WTC11 (cell line): ENCODE results near the gene TMEM250. TPM values are rescaled to one million over a fixed set of nuclear protein-coding genes. Genes with fewer than 3 reads are reported as not detected.

Experiments
- ATAC-seq: fragments of 200-7000 bp; cut with Tn5 transposase; 2 replicates; pipeline ENCODE4 v1.10.0; 2021; ENCODE audit warnings: mild to moderate bottlenecking, moderate library complexity
- CTCF ChIA-PET: fragments of 300-600 bp; sonication (Branson Sonifier 250); formaldehyde crosslinking; loops from one replicate; lab custom pipeline; 2021; ENCODE audit warnings: antibody characterized with exemption; lab: Charles Lee
- POLR2A ChIA-PET: fragments of 350-600 bp; sonication (Branson Sonifier 250); formaldehyde crosslinking; loops from one replicate; lab custom pipeline; 2021; ENCODE audit warnings: antibody characterized with exemption; lab: Charles Lee
- DNase-seq: peaks from one replicate; pipeline ENCODE4 v3.0.0; 2021; ENCODE audit warnings: low spot score
- H3K27ac Mint-ChIP-seq: 2 replicates; pipeline ENCODE4 v1.8.0; 2021; ENCODE audit warnings: mixed read lengths
- H3K27me3 Mint-ChIP-seq: 2 replicates; pipeline ENCODE4 v1.8.0; 2021; ENCODE audit warnings: low read depth, mild to moderate bottlenecking, moderate library complexity, mixed read lengths
- H3K36me3 Mint-ChIP-seq: 2 replicates; pipeline ENCODE4 v1.8.0; 2021; ENCODE audit warnings: mixed read lengths
- H3K4me1 Mint-ChIP-seq: 2 replicates; pipeline ENCODE4 v1.8.0; 2022; ENCODE audit warnings: mixed read lengths
- H3K4me3 Mint-ChIP-seq: 2 replicates; pipeline ENCODE4 v1.8.0; 2021; ENCODE audit warnings: mild to moderate bottlenecking, moderate library complexity, mixed read lengths
- H3K9me3 Mint-ChIP-seq: 2 replicates; pipeline ENCODE4 v1.8.0; 2021; ENCODE audit warnings: mixed read lengths
- AFF4 ChIP-seq: sonication (generic); formaldehyde crosslinking; IDR thresholded peaks from 2 replicates; pipeline ENCODE4 v1.8.1; 2023; ENCODE audit warnings: mild to moderate bottlenecking, missing genetic modification reagents, borderline replicate concordance
- ATF6 ChIP-seq: sonication (generic); formaldehyde crosslinking; IDR thresholded peaks from 2 replicates; pipeline ENCODE4 v1.8.1; 2023; ENCODE audit warnings: mild to moderate bottlenecking, missing genetic modification reagents
- GTF2I ChIP-seq: fragments of 250-450 bp; sonication (Bioruptor Pico); conservative IDR thresholded peaks from 2 replicates; pipeline ENCODE4 v1.4.0; 2021; ENCODE audit warnings: mild to moderate bottlenecking
- HMGA2 ChIP-seq: fragments of 250-450 bp; sonication (Bioruptor Pico); IDR thresholded peaks from 2 replicates; pipeline ENCODE4 v1.4.0; 2021; ENCODE audit warnings: mild to moderate bottlenecking, moderate library complexity
- MAX ChIP-seq: sonication (generic); formaldehyde crosslinking; IDR thresholded peaks from 2 replicates; pipeline ENCODE4 v1.8.0; 2022; ENCODE audit warnings: mild to moderate bottlenecking, missing genetic modification reagents
- NFATC4 ChIP-seq: fragments of 250-450 bp; sonication (Bioruptor Pico); IDR thresholded peaks from 2 replicates; pipeline ENCODE4 v1.9.0; 2021; ENCODE audit warnings: mild to moderate bottlenecking
- NR3C1 ChIP-seq: sonication (generic); formaldehyde crosslinking; conservative IDR thresholded peaks from 2 replicates; pipeline ENCODE4 v1.8.1; 2023; ENCODE audit warnings: low read depth, mild to moderate bottlenecking, missing genetic modification reagents
- PRDM15 ChIP-seq: sonication (generic); formaldehyde crosslinking; IDR thresholded peaks from 2 replicates; pipeline ENCODE4 v1.8.0; 2022; ENCODE audit warnings: missing genetic modification reagents
- TEAD1 ChIP-seq: sonication (generic); formaldehyde crosslinking; IDR thresholded peaks from 2 replicates; pipeline ENCODE4 v1.8.0; 2022; ENCODE audit warnings: mild to moderate bottlenecking, missing genetic modification reagents
- USF2 ChIP-seq: sonication (generic); formaldehyde crosslinking; IDR thresholded peaks from 2 replicates; pipeline ENCODE4 v1.8.1; 2023; ENCODE audit warnings: mild to moderate bottlenecking, missing genetic modification reagents, moderate library complexity
- ZNF138 ChIP-seq: sonication (generic); formaldehyde crosslinking; conservative IDR thresholded peaks from 2 replicates; pipeline ENCODE4 v1.8.1; 2022; ENCODE audit warnings: mild to moderate bottlenecking, moderate library complexity, missing genetic modification reagents
- ZNF232 ChIP-seq: sonication (generic); formaldehyde crosslinking; IDR thresholded peaks from 2 replicates; pipeline ENCODE4 v1.8.0; 2022; ENCODE audit warnings: mild to moderate bottlenecking, missing genetic modification reagents
- ZNF263 ChIP-seq: sonication (generic); formaldehyde crosslinking; IDR thresholded peaks from 2 replicates; pipeline ENCODE4 v1.8.1; 2022; ENCODE audit warnings: low read depth, mild to moderate bottlenecking, moderate library complexity, missing genetic modification reagents
- ZNF416 ChIP-seq: fragments of 250-450 bp; sonication (Bioruptor Pico); IDR thresholded peaks from 2 replicates; pipeline ENCODE4 v1.9.0; 2021; ENCODE audit warnings: mild to moderate bottlenecking, inconsistent platforms
- ZNF423 ChIP-seq: fragments of 250-450 bp; sonication (Bioruptor Pico); IDR thresholded peaks from 2 replicates; pipeline ENCODE4 v2.1.2; 2022; ENCODE audit warnings: mild to moderate bottlenecking, moderate library complexity
- total RNA-seq: library from RNA; stranded (reverse); gene quantifications from 3 replicates; pipeline ENCODE4 v1.2.3, GENCODE V29; 2021

TMEM250 gene
- total RNA-seq, 1 experiment from 2014 or later: 39.4 TPM

- TF ChIP-seq NR3C1 (CRISPR knock-in tag) (no peak), MAX (peak; percentile 41; the same call in 1 of the 2 replicates), USF2 (peak; percentile 25; the same call in 1 of the 2 replicates), ZNF423 (CRISPR knock-in tag) (peak; percentile 68; the same call in 1 of the 2 replicates), ZNF232 (CRISPR knock-in tag) (no peak), ZNF138 (CRISPR knock-in tag) (no peak), AFF4 (no peak), ZNF416 (no peak), GTF2I (CRISPR knock-in tag) (peak; percentile 68; the same call in 1 of the 2 replicates), NFATC4 (CRISPR knock-in tag) (no peak), PRDM15 (CRISPR knock-in tag) (no peak), HMGA2 (CRISPR knock-in tag) (no peak), TEAD1 (no peak), ZNF263 (CRISPR knock-in tag) (no peak), ATF6 (CRISPR knock-in tag) (no peak)
- ATAC-seq (peak; percentile 18; the same call in 1 of the 2 replicates), DNase-seq (peak; percentile 29)
- Mint-ChIP-seq H3K9me3 (no peaks in the 10 kb centered on the region), H3K36me3 (no peaks in the 10 kb centered on the region), H3K27me3 (peaks cover 5% of the 10 kb centered on the region), H3K4me1 (peaks cover 18% of the 10 kb centered on the region), H3K4me3 (no peak overlapping the region), H3K27ac (no peak overlapping the region)
- ChIA-PET POLR2A (no interaction called here), CTCF (interaction anchor here (0.6 to 2.4 kb wide), 6 partner anchors 9 to 66 kb away, joined by 3 to 11 read pairs (median 4); no protein-coding TSS in a partner anchor)
Measured at GRCh38 chr9:136147890-136148714, 29.4 kb upstream of the TMEM250 start.
